ENCODE measurements around the gene NFE2L3. TPM values are rescaled to one million over a fixed set of nuclear protein-coding genes. Genes with fewer than 3 reads are reported as not detected.
A peak's percentile ranks its signal among the peaks of the same experiment; 100 is the strongest.
"Not testable (repeated sequence)": the region's sequence is repeated elsewhere in the genome, so short reads cannot be mapped to it uniquely, and the experiment has no call there.

The NFE2L3 gene
- total RNA-seq, 1 experiment from 2014 or later: 273 TPM

GRCh38 chr7:26167303-26167934 is 15.4 kb downstream of the NFE2L3 start:
- DNase-seq (ENCODE audit: low read depth): no peak

DNA sequence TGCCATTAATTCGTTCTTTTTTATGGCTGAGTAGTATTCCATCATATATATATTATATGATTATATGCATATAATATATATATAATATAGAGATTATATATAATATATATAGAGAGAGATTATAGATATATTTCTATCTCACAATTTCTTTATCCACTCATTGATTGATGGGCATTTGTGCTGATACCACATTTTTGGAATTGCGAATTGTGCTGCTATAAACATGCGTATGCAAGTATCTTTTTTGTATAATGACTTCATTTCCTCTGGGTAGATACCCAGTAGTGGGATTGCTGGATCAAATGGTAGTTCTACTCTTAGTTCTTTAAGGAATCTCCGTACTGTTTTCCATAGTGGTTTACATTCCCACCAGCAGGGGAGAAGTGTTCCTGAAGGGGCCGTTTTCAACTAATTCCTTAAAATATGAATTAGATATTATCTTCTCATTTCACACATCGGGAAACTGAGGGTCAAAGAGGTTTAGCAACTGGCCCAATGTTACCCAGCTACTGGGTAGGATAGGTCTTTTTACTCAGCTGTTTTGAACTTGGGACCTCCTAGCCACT is 16.5 kb downstream of the NFE2L3 start:
- DNase-seq (ENCODE audit: low read depth): no peak

- DNase-seq (ENCODE audit: low read depth): peak; percentile 36
These were observed 17.3 kb downstream of the NFE2L3 start for GRCh38 chr7:26169271-26169670.

- DNase-seq (ENCODE audit: low read depth): peak; percentile 51
These were observed 18.7 kb downstream of the NFE2L3 start for GRCh38 chr7:26170663-26171062.

- DNase-seq (ENCODE audit: low read depth): no peak
These were observed 19.6 kb downstream of the NFE2L3 start for GRCh38 chr7:26171601-26172000.

GRCh38 chr7:26172048-26172447 is 20.1 kb downstream of the NFE2L3 start:
- DNase-seq (ENCODE audit: low read depth): no peak

DNA sequence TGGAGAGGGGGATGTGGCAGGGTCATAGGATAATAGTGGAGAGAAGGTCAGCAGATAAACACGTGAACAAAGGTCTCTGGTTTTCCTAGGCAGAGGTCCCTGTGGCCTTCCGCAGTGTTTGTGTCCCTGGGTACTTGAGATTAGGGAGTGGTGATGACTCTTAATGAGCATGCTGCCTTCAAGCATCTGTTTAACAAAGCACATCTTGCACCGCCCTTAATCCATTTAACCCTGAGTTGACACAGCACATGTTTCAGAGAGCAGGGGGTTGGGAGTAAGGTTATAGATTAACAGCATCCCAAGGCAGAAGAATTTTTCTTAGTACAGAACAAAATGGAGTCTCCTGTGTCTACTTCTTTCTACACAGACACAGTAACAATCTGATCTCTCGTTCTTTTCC is 23.9 kb downstream of the NFE2L3 start:
- not testable (repeated sequence) for DNase-seq (ENCODE audit: low read depth)

- DNase-seq (ENCODE audit: low read depth): not testable (repeated sequence)
These were observed 24.7 kb downstream of the NFE2L3 start for GRCh38 chr7:26176696-26177095.

DNA sequence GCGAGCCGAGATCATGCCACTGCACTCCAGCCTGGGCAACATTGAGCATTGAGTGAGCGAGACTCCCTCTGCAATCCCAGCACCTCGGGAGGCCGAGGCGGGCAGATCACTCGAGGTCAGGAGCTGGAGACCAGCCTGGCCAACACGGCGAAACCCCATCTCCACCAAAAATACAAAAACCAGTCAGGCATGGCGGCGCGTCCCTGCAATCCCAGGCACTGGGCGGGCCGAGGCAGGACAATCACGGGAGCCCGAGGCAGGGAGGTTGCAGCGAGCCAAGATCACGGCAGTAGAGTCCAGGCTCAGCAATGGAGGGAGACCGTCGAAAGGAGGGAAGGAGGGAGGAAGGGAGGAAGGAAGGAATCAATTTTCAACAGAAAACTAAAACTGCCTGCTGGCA is 25.3 kb downstream of the NFE2L3 start:
- DNase-seq (ENCODE audit: low read depth): not testable (repeated sequence)

GRCh38 chr7:26178272-26178960 is 26.4 kb downstream of the NFE2L3 start:
- no peak for DNase-seq (ENCODE audit: low read depth)

DNA sequence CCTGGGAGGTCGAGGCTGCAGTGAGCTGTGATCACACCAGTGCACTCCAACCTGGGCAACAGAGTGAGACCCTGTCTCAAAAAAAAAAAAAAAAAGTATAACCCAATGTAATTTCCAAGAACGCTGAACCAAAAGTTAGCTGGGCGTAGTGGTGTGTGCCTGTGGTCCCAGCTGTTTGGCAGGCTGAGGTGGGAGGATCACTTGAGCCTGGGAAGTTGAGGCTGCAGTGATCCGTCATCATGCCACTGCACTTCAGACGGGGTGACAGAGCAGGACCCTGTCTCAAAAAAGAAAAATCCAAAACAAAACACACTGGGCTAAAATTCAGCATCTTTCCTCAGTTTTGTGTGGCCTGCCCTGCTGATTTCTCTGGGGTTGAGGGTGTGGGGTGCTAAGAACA is 27.4 kb downstream of the NFE2L3 start:
- DNase-seq (ENCODE audit: low read depth): no peak

DNA sequence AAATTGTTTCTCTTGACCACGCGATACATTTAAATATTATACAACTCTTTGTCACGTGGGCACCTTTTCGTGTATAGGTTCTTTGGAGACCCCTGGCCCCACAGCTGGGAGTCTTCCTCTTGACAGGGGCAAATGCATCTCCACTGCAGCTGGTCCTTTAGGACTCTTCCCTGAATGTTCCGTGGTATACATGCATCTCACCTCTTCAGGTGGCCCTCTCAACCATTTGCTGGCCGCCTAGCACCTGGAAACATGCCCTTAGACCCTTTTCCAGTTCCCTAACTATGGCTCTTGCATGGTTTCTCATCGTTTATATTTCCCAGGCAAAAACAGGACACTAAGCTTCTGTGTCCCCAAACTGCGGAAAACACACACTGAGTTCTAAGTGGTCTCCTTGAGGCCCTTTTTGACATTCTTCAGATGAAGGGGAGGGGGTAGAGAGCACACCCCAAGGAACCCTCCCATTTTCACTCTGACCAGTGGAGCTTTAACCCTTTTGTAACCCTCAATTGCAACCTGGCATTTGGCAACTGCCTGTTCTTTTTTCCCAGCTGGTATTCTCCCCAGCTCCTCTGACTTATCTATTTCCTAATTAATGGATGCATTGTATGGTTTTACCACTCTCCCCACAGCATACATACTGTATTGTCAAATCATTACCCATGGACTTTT is 28.0 kb downstream of the NFE2L3 start:
- no peak for DNase-seq (ENCODE audit: low read depth)

GRCh38 chr7:26180792-26181198 is 28.8 kb downstream of the NFE2L3 start:
- DNase-seq (ENCODE audit: low read depth): peak; percentile 16

DNA sequence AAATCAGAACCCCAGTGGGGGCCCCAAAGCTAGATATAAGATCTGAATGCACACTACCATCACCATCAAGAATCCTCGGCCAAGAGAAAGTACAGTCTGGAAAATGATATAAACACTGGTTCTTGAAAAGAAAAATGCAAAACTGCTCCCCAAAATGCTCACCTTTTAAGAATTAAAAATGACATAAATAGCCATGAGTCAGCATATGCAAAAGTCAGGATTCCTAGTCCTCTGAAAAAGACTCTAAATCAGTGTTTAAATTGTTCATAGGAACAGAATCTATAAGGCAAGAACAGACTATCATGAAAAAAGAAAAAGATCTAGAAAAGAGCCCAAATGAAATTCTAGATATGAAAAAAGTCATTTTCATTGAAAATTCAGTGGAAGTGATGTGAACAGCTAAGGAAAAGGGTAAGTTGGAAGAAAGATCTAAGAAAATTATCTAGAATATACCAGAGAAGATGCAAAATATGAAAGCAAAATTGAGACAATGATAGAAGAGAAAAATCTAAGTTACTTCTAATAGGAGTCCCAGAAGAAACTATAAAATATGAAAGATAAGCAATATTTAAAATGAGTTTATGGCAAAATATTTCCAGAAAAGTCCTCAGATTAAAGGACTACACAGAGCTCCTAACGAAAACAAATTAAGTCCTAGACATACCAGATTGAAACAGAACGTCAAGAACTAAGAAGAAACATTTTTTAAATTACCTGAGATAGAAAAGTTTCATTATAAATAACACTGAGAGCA is 29.7 kb downstream of the NFE2L3 start:
- DNase-seq (ENCODE audit: low read depth): no peak

DNA sequence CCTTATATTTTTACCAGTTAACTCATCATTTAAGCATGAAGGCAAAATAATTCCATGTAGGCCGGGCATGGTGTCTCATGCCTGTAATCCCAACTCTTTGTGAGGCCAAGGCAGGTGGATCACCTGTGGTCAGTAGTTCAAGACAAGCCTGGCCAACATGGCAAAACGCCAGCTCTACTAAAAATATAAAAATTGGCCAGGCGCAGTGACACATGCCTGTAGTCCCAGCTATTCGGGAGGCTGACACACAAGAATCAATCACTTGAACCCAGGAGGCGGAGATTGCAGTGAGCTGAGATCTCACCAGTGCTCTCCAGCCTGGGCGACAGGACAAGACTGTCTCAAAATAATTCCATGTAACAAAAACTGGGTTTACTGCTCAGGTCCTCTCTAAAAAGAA is 30.3 kb downstream of the NFE2L3 start:
- DNase-seq (ENCODE audit: low read depth): no peak

GRCh38 chr7:26182706-26183105 is 30.7 kb downstream of the NFE2L3 start:
- no peak for DNase-seq (ENCODE audit: low read depth)

GRCh38 chr7:26183545-26184280 is 31.7 kb downstream of the NFE2L3 start:
- no peak for DNase-seq (ENCODE audit: low read depth)

GRCh38 chr7:26184281-26185101 is 32.5 kb downstream of the NFE2L3 start:
- not testable (repeated sequence) for DNase-seq (ENCODE audit: low read depth)

GRCh38 chr7:26185131-26185843 is 33.3 kb downstream of the NFE2L3 start:
- no peak for DNase-seq (ENCODE audit: low read depth)

- DNase-seq (ENCODE audit: low read depth): no peak
These were observed 33.8 kb downstream of the NFE2L3 start for GRCh38 chr7:26185844-26186180.
